Measurements from ENCODE around the gene DENND1C. TPM values are rescaled to one million over a fixed set of nuclear protein-coding genes. Genes with fewer than 3 reads are reported as not detected.

The DENND1C gene
- total and polyA plus RNA-seq, 2 of the 8 experiments (the other 6 are each of a cell fraction or from before 2014, with no cell fraction given) = 3.6 to 4.0 TPM

- peak within 1 kb of the TSS; percentile 71; the same call in 1 of the 2 replicates for H3K18ac ChIP-seq (ENCODE audit: extremely low read depth, low read length)
- no peaks in the 10 kb centered on the region; a peak in 1 of 7 replicates for H3K27me3 ChIP-seq (replicated peaks in 1 of 4; ENCODE audit: control insufficient read depth in 3 of 4, extremely low read depth in 1 of 4, insufficient read depth in 3 of 4, low read length in 3 of 4)
- H2AFZ ChIP-seq (ENCODE audit: low read length) = peak within 1 kb of the TSS; percentile 98
- no peak within 1 kb of the TSS for H2BK120ac ChIP-seq (replicated peaks; ENCODE audit: low read depth, low read length)
- H3K14ac ChIP-seq (ENCODE audit: insufficient read length) = no peak within 1 kb of the TSS
- ChIA-PET CTCF (ENCODE audit: partially characterized antibody) (interaction anchor here (0.6 to 1.8 kb wide), 3 partner anchors 16 to 146 kb away, joined by 3 to 5 read pairs (median 5); partner anchors contain the start of gene DENND1C), POLR2A (ENCODE audit: partially characterized antibody) (interaction anchor here (0.5 to 1.1 kb wide), 8 partner anchors 13 to 1142 kb away, joined by 3 to 5 read pairs (median 4); partner anchors contain the start of genes KHSRP and TNFSF9)
- H3K36me3 ChIP-seq (ENCODE audit: control insufficient read depth in 2 of 4, insufficient read depth in 4 of 4, low read length in 3 of 4) = peaks cover 0 to 8% (median 3%) of the 10 kb centered on the region in 4 experiments; a peak in 6 of 8 replicates
- peak; percentile 33 to 82 for DNase-seq (ENCODE audit: low read depth in 1 of 2, low spot score in 2 of 2)
- H4K20me1 ChIP-seq (replicated peaks in 1 of 2; ENCODE audit: control insufficient read depth in 1 of 2, insufficient read depth in 2 of 2, low read length in 2 of 2) = no peaks in the 10 kb centered on the region
- no peak within 1 kb of the TSS for H4K5ac ChIP-seq (ENCODE audit: insufficient read length, low read depth, low read length)
- H4K8ac ChIP-seq (ENCODE audit: extremely low read depth, insufficient read depth, low read length) = 0 out of 2 replicates have a peak within 1 kb of the TSS, but pooled peaks have one; percentile 25
- H2BK12ac ChIP-seq (ENCODE audit: low read depth, low read length) = peak within 1 kb of the TSS; percentile 84; the same call in 1 of the 2 replicates
- FAIRE-seq = no peak
- H3K23me2 ChIP-seq (ENCODE audit: low read depth, low read length) = peaks cover 11% of the 10 kb centered on the region
- peaks cover 0 to under 1% of the 10 kb centered on the region in 2 experiments; a peak in 1 of 4 replicates for H3K9me3 ChIP-seq (ENCODE audit: insufficient read depth in 2 of 2, low read depth in 1 of 2, low read length in 1 of 2)
- H3K4ac ChIP-seq (replicated peaks; ENCODE audit: insufficient read length, low read depth, low read length) = peak within 1 kb of the TSS; percentile 4
- peak within 1 kb of the TSS in 2 of 4 experiments; percentile 32 to 43; a peak in 5 of 7 replicates for H3K9ac ChIP-seq (replicated peaks in 1 of 4; ENCODE audit: extremely low read depth in 1 of 4, low read depth in 3 of 4, low read length in 3 of 4)
- no peaks in the 10 kb centered on the region for H3K79me2 ChIP-seq (ENCODE audit: control insufficient read depth in 1 of 2, insufficient read depth in 2 of 2, low read length in 2 of 2)
- WGBS, 2 experiments (ENCODE audit: extremely low coverage in 1 of 2, insufficient coverage in 1 of 2, insufficient read length in 1 of 2, insufficient replicate concordance in 2 of 2, low coverage in 1 of 2, low lambda C conversion rate in 2 of 2, missing lambda C conversion rate in 1 of 2) = 0% methylated on average over 6 of the region's 70 CpGs; no CpG with 5 or more reads in 1 of the 2 experiments
- H3K79me1 ChIP-seq (ENCODE audit: low read depth, low read length) = no peaks in the 10 kb centered on the region
- peak within 1 kb of the TSS; percentile 18 for H3K56ac ChIP-seq (replicated peaks; ENCODE audit: insufficient read length, low read depth, low read length)
- H2AK5ac ChIP-seq (ENCODE audit: low read depth, low read length) = no peak within 1 kb of the TSS
- peak within 1 kb of the TSS; percentile 60 to 78 (median 66) for H3K4me3 ChIP-seq (ENCODE audit: extremely low read depth in 1 of 4, insufficient read depth in 2 of 4, low read depth in 3 of 4, low read length in 4 of 4)
- no peak within 1 kb of the TSS for H3K23ac ChIP-seq (ENCODE audit: insufficient read length)
- H2BK20ac ChIP-seq (ENCODE audit: low read length) = no peak within 1 kb of the TSS
- H3K27ac ChIP-seq (ENCODE audit: low read depth, low read length) = 0 out of 2 replicates have a peak within 1 kb of the TSS, but pooled peaks have one; percentile 29
- peak within 1 kb of the TSS; percentile 56 for H4K91ac ChIP-seq (replicated peaks; ENCODE audit: insufficient read length, low read length)
- H3K4me2 ChIP-seq (ENCODE audit: insufficient read depth in 1 of 2, low read depth in 2 of 2, low read length in 2 of 2) = peak within 1 kb of the TSS; percentile 63 to 99
- peaks cover 0 to 9% (median 0%) of the 10 kb centered on the region in 4 experiments; a peak in 5 of 7 replicates for H3K4me1 ChIP-seq (replicated peaks in 1 of 4; ENCODE audit: control insufficient read depth in 3 of 4, insufficient read depth in 4 of 4, low read length in 3 of 4)
- peak within 1 kb of the TSS; percentile 87; the same call in 1 of the 2 replicates for H2BK5ac ChIP-seq (ENCODE audit: low read depth, low read length)
- H2BK15ac ChIP-seq (ENCODE audit: low read length) = peak within 1 kb of the TSS; percentile 97
- TF ChIP-seq CREB1 (IDR thresholded peaks at IDR 0.05) = peak; percentile 53; the same call in 1 of the 2 replicates
- TF ChIP-seq PHF8 (conservative IDR thresholded peaks at IDR 0.05; ENCODE audit: low read depth, low read length) = 0 out of 2 replicates have a peak, but pooled peaks have one; percentile 47
- TF ChIP-seq KDM4A (IDR thresholded peaks at IDR 0.05; ENCODE audit: low read depth, low read length, severe bottlenecking) = peak; percentile 89
- TF ChIP-seq GABPA (IDR thresholded peaks at IDR 0.05; ENCODE audit: borderline replicate concordance, insufficient read depth, low read length) = no peak
- TF ChIP-seq SAP30 (IDR thresholded peaks at IDR 0.05; ENCODE audit: insufficient read depth, insufficient replicate concordance, low read length) = no peak
- no peak for TF ChIP-seq RFX5 (IDR thresholded peaks at IDR 0.05; ENCODE audit: borderline replicate concordance, low read depth, low read length)
- TF ChIP-seq RBBP5 (IDR thresholded peaks at IDR 0.05; ENCODE audit: borderline replicate concordance, low read depth, low read length) = 0 out of 2 replicates have a peak, but pooled peaks have one; percentile 14
- no peak for TF ChIP-seq KDM5A (IDR thresholded peaks at IDR 0.05; ENCODE audit: low read length)
- TF ChIP-seq CEBPB (IDR thresholded peaks at IDR 0.05; ENCODE audit: low read depth, low read length) = no peak
- 0 out of 2 replicates have a peak, but pooled peaks have one; percentile 3 for TF ChIP-seq TAF1 (IDR thresholded peaks at IDR 0.05; ENCODE audit: low read depth, low read length)
These were observed 22.1 kb downstream of the DENND1C start, which contains the start of gene SLC25A23 for GRCh38 chr19:6459262-6460098. TSS of gene SLC25A23 (minus strand) at chr19:6459792. CDS start at chr19:6459628, 164 bp downstream.
